H9 (cell line): ENCODE data around the gene LDLRAD4. TPM values are rescaled to one million over a fixed set of nuclear protein-coding genes. Genes with fewer than 3 reads are reported as not detected.

Source experiments
- DNase-seq: peaks from one replicate; pipeline ENCODE4 v3.0.0-alpha.2; 2017
- H2AFZ ChIP-seq: one replicate; pipeline ENCODE4 v1.6.1; 2013; ENCODE audit warnings: mild to moderate bottlenecking, low read length, control low read depth, moderate library complexity
- H2AK5ac ChIP-seq: 2 replicates; pipeline ENCODE4 v1.6.1; 2013; ENCODE audit warnings: low read length, control low read depth, mixed read lengths; ENCODE audit not compliant: insufficient read length
- H2BK120ac ChIP-seq: one replicate; pipeline ENCODE4 v1.6.1; 2013; ENCODE audit warnings: low read depth, mild to moderate bottlenecking, low read length, control low read depth, inconsistent platforms; ENCODE audit not compliant: poor library complexity, severe bottlenecking
- H2BK12ac ChIP-seq: 2 replicates; pipeline ENCODE4 v1.6.1; 2013; ENCODE audit warnings: low read length, control low read depth, mixed read lengths, low read depth; ENCODE audit not compliant: insufficient read length
- H2BK15ac ChIP-seq: 2 replicates; pipeline ENCODE4 v1.6.1; 2013; ENCODE audit warnings: low read depth, low read length, control low read depth
- H2BK20ac ChIP-seq: one replicate; pipeline ENCODE4 v1.6.1; 2013; ENCODE audit warnings: low read depth, mild to moderate bottlenecking, low read length, control low read depth, inconsistent platforms; ENCODE audit not compliant: poor library complexity, severe bottlenecking
- H2BK5ac ChIP-seq: 2 replicates; pipeline ENCODE4 v1.6.1; 2013; ENCODE audit warnings: low read length, control low read depth, mixed read lengths; ENCODE audit not compliant: insufficient read length
- H3K14ac ChIP-seq: 2 replicates; pipeline ENCODE4 v1.6.1; 2013; ENCODE audit warnings: low read length, control low read depth; ENCODE audit not compliant: insufficient read depth
- H3K18ac ChIP-seq: 2 replicates; pipeline ENCODE4 v1.6.1; 2013; ENCODE audit warnings: low read depth, mild to moderate bottlenecking, mixed read lengths, low read length, control low read depth; ENCODE audit not compliant: insufficient read length
- H3K23ac ChIP-seq: 2 replicates; pipeline ENCODE4 v1.6.1; 2013; ENCODE audit warnings: low read length, control low read depth, mixed read lengths, low read depth; ENCODE audit not compliant: insufficient read length
- H3K23me2 ChIP-seq: 2 replicates; pipeline ENCODE4 v1.6.1; 2013; ENCODE audit warnings: low read depth, mild to moderate bottlenecking, mixed read lengths, low read length, control low read depth; ENCODE audit not compliant: insufficient read length, poor library complexity, severe bottlenecking
- H3K27ac ChIP-seq: 2 replicates; pipeline ENCODE4 v1.5.1; 2013; ENCODE audit warnings: low read length, control low read depth, mixed read lengths, low read depth; ENCODE audit not compliant: insufficient read length
- H3K27me3 ChIP-seq: 2 replicates; pipeline ENCODE4 v1.6.1; 2013; ENCODE audit warnings: low read length, control low read depth, inconsistent platforms; ENCODE audit not compliant: insufficient read depth
- H3K4ac ChIP-seq: 2 replicates; pipeline ENCODE4 v1.6.1; 2013; ENCODE audit warnings: low read depth, mild to moderate bottlenecking, control low read depth, inconsistent platforms, low read length, moderate library complexity
- H3K4me1 ChIP-seq: 2 replicates; pipeline ENCODE4 v1.6.1; 2013; ENCODE audit warnings: low read length, control low read depth, inconsistent platforms; ENCODE audit not compliant: insufficient read depth
- H3K4me2 ChIP-seq: 2 replicates; pipeline ENCODE4 v1.6.1; 2013; ENCODE audit warnings: low read length, control low read depth, mixed read lengths; ENCODE audit not compliant: insufficient read length, insufficient read depth
- H3K56ac ChIP-seq: 2 replicates; pipeline ENCODE4 v1.6.1; 2013; ENCODE audit warnings: low read depth, mild to moderate bottlenecking, mixed read lengths, low read length, control low read depth; ENCODE audit not compliant: insufficient read length
- H3K79me1 ChIP-seq: 2 replicates; pipeline ENCODE4 v1.6.1; 2013; ENCODE audit warnings: low read depth, mild to moderate bottlenecking, moderate library complexity, low read length, control low read depth, inconsistent platforms; ENCODE audit not compliant: insufficient read depth, poor library complexity, severe bottlenecking
- H3K79me2 ChIP-seq: 2 replicates; pipeline ENCODE4 v1.6.1; 2013; ENCODE audit warnings: low read length, control low read depth, inconsistent platforms; ENCODE audit not compliant: insufficient read depth
- H3K9ac ChIP-seq: 2 replicates; pipeline ENCODE4 v1.6.1; 2013; ENCODE audit warnings: low read length, control low read depth, mixed read lengths; ENCODE audit not compliant: insufficient read length; ENCODE audit errors: extremely low read depth
- H3K9me3 ChIP-seq: one replicate; pipeline ENCODE4 v1.6.1; 2013; ENCODE audit warnings: low read depth, low read length, inconsistent platforms; ENCODE audit not compliant: control insufficient read depth
- H3T11ph ChIP-seq: one replicate; pipeline ENCODE4 v1.6.1; 2013; ENCODE audit warnings: mild to moderate bottlenecking, low read length, control low read depth, inconsistent platforms
- H4K20me1 ChIP-seq: one replicate; pipeline ENCODE4 v1.6.1; 2013; ENCODE audit not compliant: control insufficient read depth, insufficient read length, insufficient read depth
- H4K5ac ChIP-seq: 2 replicates; pipeline ENCODE4 v1.6.1; 2013; ENCODE audit warnings: low read depth, mild to moderate bottlenecking, mixed read lengths, low read length, control low read depth; ENCODE audit not compliant: insufficient read length
- H4K8ac ChIP-seq: replicated peaks from 2 replicates; pipeline ENCODE4 v1.6.1; 2013; ENCODE audit warnings: low read length, control low read depth, mixed read lengths, low read depth; ENCODE audit not compliant: insufficient read length
- H4K91ac ChIP-seq: 2 replicates; pipeline ENCODE4 v1.6.1; 2013; ENCODE audit warnings: low read depth, mild to moderate bottlenecking, moderate library complexity, mixed read lengths, low read length, control low read depth; ENCODE audit not compliant: insufficient read length
- H3K27ac Mint-ChIP-seq, 3 experiments: 2 replicates in 2 of 3; 3 replicates in 1 of 3; pipeline ENCODE4 v1.8.0; 2020 to 2021; ENCODE audit warnings: mixed read lengths in 3 of 3, mild to moderate bottlenecking in 1 of 3, moderate library complexity in 1 of 3
- H3K27me3 Mint-ChIP-seq: 2 replicates; pipeline ENCODE4 v1.8.0; 2021; ENCODE audit warnings: low read depth, mild to moderate bottlenecking, moderate library complexity, mixed read lengths
- H3K36me3 Mint-ChIP-seq, 3 experiments: 2 replicates in 2 of 3; 3 replicates in 1 of 3; pipeline ENCODE4 v1.8.0; 2020 to 2021; ENCODE audit warnings: low read depth in 3 of 3, mixed read lengths in 3 of 3; ENCODE audit not compliant: insufficient read depth in 1 of 3
- H3K4me1 Mint-ChIP-seq, 2 experiments: 2 replicates each; pipeline ENCODE4 v1.8.0; 2020; ENCODE audit warnings: mixed read lengths in 2 of 2
- H3K4me3 Mint-ChIP-seq, 2 experiments: 2 replicates in 1 of 2; 3 replicates in 1 of 2; pipeline ENCODE4 v1.8.0; 2020 to 2021; ENCODE audit warnings: mild to moderate bottlenecking in 2 of 2, mixed read lengths in 2 of 2, moderate library complexity in 1 of 2
- H3K9me3 Mint-ChIP-seq, 2 experiments: 2 replicates in 1 of 2; 3 replicates in 1 of 2; pipeline ENCODE4 v1.8.0; 2020; ENCODE audit warnings: mild to moderate bottlenecking in 2 of 2, mixed read lengths in 2 of 2, moderate library complexity in 1 of 2
- CTCF ChIP-seq: fragments of 200-600 bp; sonication (generic); conservative IDR thresholded peaks from 3 replicates; pipeline ENCODE4 v1.8.0; 2021; ENCODE audit warnings: antibody characterized with exemption, mild to moderate bottlenecking
- WGBS: extraction: QIAGEN DNeasy Blood & Tissue Kit; methylation state at CpG from one replicate; pipeline ENCODE4 v1.1.7; 2013; ENCODE audit warnings: missing lambda C conversion rate, low lambda C conversion rate, mixed read lengths; ENCODE audit not compliant: insufficient read length; ENCODE audit errors: extremely low coverage; 5-methylcytosine and 5-hydroxymethylcytosine counted together
- total RNA-seq: library from RNA; stranded (reverse); gene quantifications from 2 replicates; pipeline ENCODE4 v1.2.1, GENCODE V29; 2021

LDLRAD4 gene
- total RNA-seq, 1 experiment from 2014 or later = 3.9 TPM

GRCh38 chr18:13246591-13246990 lies 28.0 kb downstream of the LDLRAD4 start:
- no peak overlapping the region for H3K27ac Mint-ChIP-seq
- Histone ChIP-seq H3K4ac (no peak overlapping the region), H2BK12ac (no peak overlapping the region), H3K4me2 (no peak overlapping the region), H3K23me2 (no peaks in the 10 kb centered on the region), H3K18ac (no peak overlapping the region), H2AFZ (no peak overlapping the region), H4K5ac (no peak overlapping the region), H3K9me3 (no peaks in the 10 kb centered on the region), H4K8ac (no peak overlapping the region), H4K20me1 (no peaks in the 10 kb centered on the region), H2BK5ac (no peak overlapping the region), H4K91ac (no peak overlapping the region), H3T11ph (no peak overlapping the region), H3K4me1 (no peaks in the 10 kb centered on the region), H3K27ac (no peak overlapping the region), H2BK20ac (no peak overlapping the region), H3K79me2 (no peaks in the 10 kb centered on the region), H3K79me1 (no peaks in the 10 kb centered on the region), H2BK15ac (no peak overlapping the region), H2BK120ac (no peak overlapping the region), H3K56ac (no peak overlapping the region), H3K9ac (no peak overlapping the region), H3K23ac (no peak overlapping the region), H2AK5ac (no peak overlapping the region), H3K27me3 (no peaks in the 10 kb centered on the region), H3K14ac (no peak overlapping the region)
- TF ChIP-seq CTCF = no peak
- WGBS = no CpG with 5 or more reads among the region's 3 CpGs
- peaks cover 9% of the 10 kb centered on the region in 2 experiments; a peak in 2 of 4 replicates for H3K4me1 Mint-ChIP-seq
- no peaks in the 10 kb centered on the region for H3K27me3 Mint-ChIP-seq
- peak; percentile 7 for DNase-seq
- H3K9me3 Mint-ChIP-seq = peaks cover 0 to 6% of the 10 kb centered on the region in 2 experiments; a peak in 2 of 5 replicates
- no peaks in the 10 kb centered on the region; a peak in 1 of 7 replicates for H3K36me3 Mint-ChIP-seq
- H3K4me3 Mint-ChIP-seq = no peak overlapping the region
